Lung (tissue), 12 donors: ENCODE data around the gene IRX2. TPM values are rescaled to one million over a fixed set of nuclear protein-coding genes. Genes with fewer than 3 reads are reported as not detected.

Experiments
- ATAC-seq: fragments of 200-7000 bp; cut with Tn5 transposase; one replicate; pipeline ENCODE4 v1.9.1; 2020; ENCODE audit warnings: moderate number of reproducible peaks; ENCODE audit not compliant: insufficient read depth, low FRiP score
- DNase-seq, 3 donors: peaks; one replicate each; pipeline ENCODE4 v3.0.0-alpha.2; 2013 to 2017
- H3K27ac ChIP-seq, 2 donors: one replicate each; pipeline ENCODE4 v1.5.1; 2013; ENCODE audit warnings: mild to moderate bottlenecking in 2 of 2, moderate library complexity in 2 of 2, control low read depth in 1 of 2, inconsistent platforms in 1 of 2, low read depth in 1 of 2, low read length in 1 of 2
- H3K27me3 ChIP-seq, 3 donors: one replicate each; pipeline ENCODE4 v1.5.1; 2013; ENCODE audit warnings: low read length in 2 of 3; ENCODE audit not compliant: control insufficient read depth in 3 of 3, insufficient read depth in 3 of 3
- H3K36me3 ChIP-seq, 4 donors: one replicate each; pipeline ENCODE4 v1.5.1; 2013; ENCODE audit warnings: low read length in 4 of 4, mild to moderate bottlenecking in 1 of 4, moderate library complexity in 1 of 4; ENCODE audit not compliant: control insufficient read depth in 4 of 4, insufficient read depth in 4 of 4
- H3K4me1 ChIP-seq, 5 donors: one replicate each; pipeline ENCODE4 v1.5.1; 2013; ENCODE audit warnings: low read length in 5 of 5, mild to moderate bottlenecking in 2 of 5, moderate library complexity in 1 of 5; ENCODE audit not compliant: control insufficient read depth in 5 of 5, insufficient read depth in 5 of 5
- H3K4me3 ChIP-seq: one replicate; pipeline ENCODE4 v1.5.1; 2013; ENCODE audit warnings: mild to moderate bottlenecking, control low read depth, moderate library complexity
- H3K9ac ChIP-seq, 2 donors: one replicate each; pipeline ENCODE4 v1.5.1; 2013; ENCODE audit warnings: low read length in 2 of 2, control low read depth in 1 of 2; ENCODE audit not compliant: insufficient read depth in 1 of 2
- H3K9me3 ChIP-seq, 4 donors: one replicate each; pipeline ENCODE4 v1.5.1; 2013; ENCODE audit warnings: low read length in 3 of 4, mild to moderate bottlenecking in 1 of 4, moderate library complexity in 1 of 4; ENCODE audit not compliant: control insufficient read depth in 4 of 4, insufficient read depth in 3 of 4
- whole genome bisulfite sequencing, 2 donors: extraction: QIAGEN DNeasy Blood & Tissue Kit; methylation state at CpG; one replicate each; pipeline ENCODE4 v1.1.7; 2013; 5-methylcytosine and 5-hydroxymethylcytosine counted together
- polyA plus RNA-seq, 2 donors: library from polyadenylated mRNA; stranded (reverse); fragments of 200-250 nt; gene quantifications; one replicate each; pipeline ENCODE4 v1.2.1, GENCODE V29; 2013
- total RNA-seq, 2 donors: library from RNA; depleted of rRNA in 1 of 2; stranded (reverse); fragments of >200 nt in 1 of 2; gene quantifications; one replicate each; pipeline ENCODE4 v1.2.1, GENCODE V29; 2014 to 2021
- TF ChIP-seq, protein P1 (sequence below): IDR thresholded peaks from 2 replicates; pipeline ENCODE4 v1.5.1; 2012; ENCODE audit warnings: mild to moderate bottlenecking; ENCODE audit errors: control extremely low read depth, extremely low read depth
- donor health status: control.
- donor health status: control.
- donor health status: Bipolar disorder and iron deficiency.
- donor health status: healthy.
- donor health status: DM: yes; HTN: yes; CAD: no.

The IRX2 gene
- total and polyA plus RNA-seq, 4 donors, result 11.5 to 64.5 (median 45.4) TPM

DNA sequence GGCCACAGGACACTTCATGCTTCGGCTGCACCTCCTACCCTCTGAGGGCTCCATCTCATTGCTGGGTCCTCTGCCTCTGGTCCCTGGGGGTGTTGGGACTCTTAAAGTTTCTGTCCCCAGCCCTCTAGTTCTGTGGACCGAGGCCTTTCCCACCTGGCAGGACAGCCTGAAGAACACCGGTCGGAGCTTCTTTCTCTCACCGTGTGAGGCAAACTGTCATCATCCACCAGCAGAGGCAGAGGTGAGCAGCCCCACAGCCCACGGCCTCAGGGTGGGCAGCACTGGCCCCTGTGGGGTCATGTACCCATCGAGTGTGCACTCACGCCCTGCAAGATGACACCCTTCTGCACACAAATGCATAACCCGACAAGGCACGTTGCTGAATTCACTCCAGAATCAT lies 49.9 kb downstream of the IRX2 start:
- H3K27ac ChIP-seq, result no peak overlapping the region
- H3K4me1 ChIP-seq, result no peaks in the 10 kb centered on the region
- H3K27me3 ChIP-seq, result peaks cover 2 to 10% (median 7%) of the 10 kb centered on the region in 3 donors
- H3K9me3 ChIP-seq, result no peaks in the 10 kb centered on the region
- TF ChIP-seq, protein P1, sequence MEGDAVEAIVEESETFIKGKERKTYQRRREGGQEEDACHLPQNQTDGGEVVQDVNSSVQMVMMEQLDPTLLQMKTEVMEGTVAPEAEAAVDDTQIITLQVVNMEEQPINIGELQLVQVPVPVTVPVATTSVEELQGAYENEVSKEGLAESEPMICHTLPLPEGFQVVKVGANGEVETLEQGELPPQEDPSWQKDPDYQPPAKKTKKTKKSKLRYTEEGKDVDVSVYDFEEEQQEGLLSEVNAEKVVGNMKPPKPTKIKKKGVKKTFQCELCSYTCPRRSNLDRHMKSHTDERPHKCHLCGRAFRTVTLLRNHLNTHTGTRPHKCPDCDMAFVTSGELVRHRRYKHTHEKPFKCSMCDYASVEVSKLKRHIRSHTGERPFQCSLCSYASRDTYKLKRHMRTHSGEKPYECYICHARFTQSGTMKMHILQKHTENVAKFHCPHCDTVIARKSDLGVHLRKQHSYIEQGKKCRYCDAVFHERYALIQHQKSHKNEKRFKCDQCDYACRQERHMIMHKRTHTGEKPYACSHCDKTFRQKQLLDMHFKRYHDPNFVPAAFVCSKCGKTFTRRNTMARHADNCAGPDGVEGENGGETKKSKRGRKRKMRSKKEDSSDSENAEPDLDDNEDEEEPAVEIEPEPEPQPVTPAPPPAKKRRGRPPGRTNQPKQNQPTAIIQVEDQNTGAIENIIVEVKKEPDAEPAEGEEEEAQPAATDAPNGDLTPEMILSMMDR, result no peak
- H3K9ac ChIP-seq, result no peak overlapping the region
- H3K4me3 ChIP-seq, result no peak overlapping the region
- no peak for DNase-seq
- no peaks in the 10 kb centered on the region for H3K36me3 ChIP-seq
- WGBS, 2 donors, result 55 to 56% methylated on average over 10 of the region's 10 CpGs
- ATAC-seq, result no peak

- H3K36me3 ChIP-seq, result no peaks in the 10 kb centered on the region
- no peak overlapping the region for H3K4me3 ChIP-seq
- H3K27ac ChIP-seq, result no peak overlapping the region
- ATAC-seq (no peak), DNase-seq (no peak)
- H3K4me1 ChIP-seq, result no peaks in the 10 kb centered on the region
- WGBS, 2 donors, result 75 to 82% methylated on average over 8 of the region's 8 CpGs
- peaks cover 0 to 2% (median 0%) of the 10 kb centered on the region in 4 donors for H3K9me3 ChIP-seq
- no peak overlapping the region for H3K9ac ChIP-seq
- TF ChIP-seq, protein P1, result no peak
- H3K27me3 ChIP-seq, result peaks cover 0 to 10% (median under 1%) of the 10 kb centered on the region in 3 donors
Measured at GRCh38 chr5:2700876-2701275, 50.6 kb downstream of the IRX2 start.

DNA sequence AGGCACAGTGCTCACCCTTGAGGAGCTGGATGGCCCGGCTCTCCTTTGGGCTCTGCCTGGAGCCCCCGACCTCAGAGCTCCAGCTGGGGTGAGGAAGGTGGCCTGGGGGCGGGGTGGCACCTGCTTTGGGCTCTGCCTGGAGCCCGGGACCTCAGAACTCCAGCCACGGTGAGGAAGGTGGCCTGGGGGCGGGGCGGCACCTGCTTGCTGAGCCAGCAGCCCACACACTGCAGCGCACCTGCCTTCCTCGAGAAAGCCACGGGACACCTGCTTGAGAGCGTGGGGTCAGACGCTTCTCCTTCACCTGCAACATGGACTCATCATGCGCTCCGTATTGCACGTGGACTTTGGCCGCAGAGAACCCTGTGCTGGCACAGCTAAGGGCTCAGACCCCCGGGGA lies 51.8 kb downstream of the IRX2 start:
- Histone ChIP-seq H3K36me3 (no peaks in the 10 kb centered on the region), H3K9ac (no peak overlapping the region), H3K4me3 (no peak overlapping the region), H3K9me3 (peaks cover 0 to 2% (median 0%) of the 10 kb centered on the region in 4 donors), H3K27ac (no peak overlapping the region), H3K27me3 (peaks cover 0 to 10% (median 0%) of the 10 kb centered on the region in 3 donors), H3K4me1 (no peaks in the 10 kb centered on the region)
- TF ChIP-seq, protein P1, result no peak
- WGBS, 2 donors, result 90 to 93% methylated on average over 17 of the region's 17 CpGs
- ATAC-seq (no peak), DNase-seq (no peak)

DNA sequence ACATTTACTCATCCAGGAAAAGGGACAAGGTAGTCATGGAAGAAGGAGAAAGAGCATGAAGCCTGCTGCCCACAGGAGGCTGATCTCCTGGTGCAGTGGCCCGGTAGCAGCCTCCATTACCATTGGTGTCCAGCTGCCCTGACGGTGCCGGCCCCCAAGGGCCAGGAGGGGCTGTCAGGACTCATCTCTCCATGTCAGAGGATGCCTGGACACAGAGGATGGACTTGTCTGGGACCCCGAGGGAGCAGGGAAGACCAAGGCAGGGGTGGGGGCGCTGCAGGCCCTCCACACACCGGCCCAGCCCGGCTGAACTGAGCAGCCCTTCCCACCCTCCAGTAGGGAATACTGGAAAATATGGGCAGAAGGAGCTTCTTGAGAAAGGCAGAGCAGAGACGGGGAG lies 52.2 kb downstream of the IRX2 start:
- TF ChIP-seq, protein P1, result no peak
- 85 to 87% methylated on average over 8 of the region's 8 CpGs for WGBS, 2 donors

More for the DNA sequence above, 52.2 kb downstream of the IRX2 start:
- ATAC-seq, result no peak
- peaks cover 0 to 10% (median 0%) of the 10 kb centered on the region in 3 donors for H3K27me3 ChIP-seq
- H3K4me1 ChIP-seq, result no peaks in the 10 kb centered on the region
- H3K36me3 ChIP-seq, result no peaks in the 10 kb centered on the region
- H3K4me3 ChIP-seq, result no peak overlapping the region
- H3K27ac ChIP-seq, result no peak overlapping the region
- no peak for DNase-seq
- H3K9ac ChIP-seq, result no peak overlapping the region
- peaks cover 0 to 2% (median 0%) of the 10 kb centered on the region in 4 donors for H3K9me3 ChIP-seq
